Activated T-cell treated with anti-CD3 and anti-CD28 coated beads for 4 hours (primary cell): ENCODE results near the gene HEPN1.

ENCODE experiments used
- DNase-seq: peaks from one replicate; pipeline ENCODE4 v3.0.0-alpha.2; 2020

HEPN1 gene

GRCh38 chr11:124902616-124903015 is 16.4 kb upstream of the HEPN1 start:
- DNase-seq = no peak

GRCh38 chr11:124915541-124916369 is 3.3 kb upstream of the HEPN1 start:
- no peak for DNase-seq

- no peak for DNase-seq
These were observed 2.7 kb upstream of the HEPN1 start for GRCh38 chr11:124916370-124916710.

- DNase-seq = no peak
These were observed 1.9 kb upstream of the HEPN1 start for GRCh38 chr11:124917115-124917637.

- no peak for DNase-seq
These were observed 848 bp downstream of the HEPN1 start for GRCh38 chr11:124919898-124920297.

- DNase-seq = no peak
These were observed 1.3 kb downstream of the HEPN1 start for GRCh38 chr11:124920356-124920755.

GRCh38 chr11:124920870-124921609 is 2.0 kb downstream of the HEPN1 start:
- DNase-seq = peak; percentile 76

GRCh38 chr11:124922831-124923230 is 3.8 kb downstream of the HEPN1 start:
- DNase-seq = no peak

- DNase-seq = no peak
These were observed 4.2 kb downstream of the HEPN1 start for GRCh38 chr11:124923296-124923695.

- no peak for DNase-seq
These were observed 10.1 kb downstream of the HEPN1 start for GRCh38 chr11:124928942-124929665.

GRCh38 chr11:124930799-124931198 is 11.7 kb downstream of the HEPN1 start:
- no peak for DNase-seq

GRCh38 chr11:124934862-124935547 is 16.0 kb downstream of the HEPN1 start:
- no peak for DNase-seq

- DNase-seq = no peak
These were observed 16.8 kb downstream of the HEPN1 start, which contains the start of gene HEPACAM for GRCh38 chr11:124935548-124936514. Gene HEPACAM (minus strand): TSS chr11:124936047. CDS start chr11:124936006, 41 bp downstream.

GRCh38 chr11:124937336-124937935 is 18.4 kb downstream of the HEPN1 start:
- DNase-seq = no peak

GRCh38 chr11:124938206-124938765 is 19.2 kb downstream of the HEPN1 start:
- no peak for DNase-seq

- DNase-seq = no peak
These were observed 19.9 kb downstream of the HEPN1 start for GRCh38 chr11:124938970-124939369.

GRCh38 chr11:124941703-124942102 is 22.7 kb downstream of the HEPN1 start:
- DNase-seq = no peak

GRCh38 chr11:124942466-124943253 is 23.6 kb downstream of the HEPN1 start:
- DNase-seq = no peak

- no peak for DNase-seq
These were observed 24.2 kb downstream of the HEPN1 start for GRCh38 chr11:124943254-124943616.

- no peak for DNase-seq
These were observed 24.7 kb downstream of the HEPN1 start for GRCh38 chr11:124943741-124944140.
